Right kidney (tissue), 1 donor: ENCODE data around the gene KLF6.

Experiments used
- DNase-seq: peaks from one replicate; pipeline ENCODE4 v3.0.0-alpha.2; 2016

Gene KLF6

DNA sequence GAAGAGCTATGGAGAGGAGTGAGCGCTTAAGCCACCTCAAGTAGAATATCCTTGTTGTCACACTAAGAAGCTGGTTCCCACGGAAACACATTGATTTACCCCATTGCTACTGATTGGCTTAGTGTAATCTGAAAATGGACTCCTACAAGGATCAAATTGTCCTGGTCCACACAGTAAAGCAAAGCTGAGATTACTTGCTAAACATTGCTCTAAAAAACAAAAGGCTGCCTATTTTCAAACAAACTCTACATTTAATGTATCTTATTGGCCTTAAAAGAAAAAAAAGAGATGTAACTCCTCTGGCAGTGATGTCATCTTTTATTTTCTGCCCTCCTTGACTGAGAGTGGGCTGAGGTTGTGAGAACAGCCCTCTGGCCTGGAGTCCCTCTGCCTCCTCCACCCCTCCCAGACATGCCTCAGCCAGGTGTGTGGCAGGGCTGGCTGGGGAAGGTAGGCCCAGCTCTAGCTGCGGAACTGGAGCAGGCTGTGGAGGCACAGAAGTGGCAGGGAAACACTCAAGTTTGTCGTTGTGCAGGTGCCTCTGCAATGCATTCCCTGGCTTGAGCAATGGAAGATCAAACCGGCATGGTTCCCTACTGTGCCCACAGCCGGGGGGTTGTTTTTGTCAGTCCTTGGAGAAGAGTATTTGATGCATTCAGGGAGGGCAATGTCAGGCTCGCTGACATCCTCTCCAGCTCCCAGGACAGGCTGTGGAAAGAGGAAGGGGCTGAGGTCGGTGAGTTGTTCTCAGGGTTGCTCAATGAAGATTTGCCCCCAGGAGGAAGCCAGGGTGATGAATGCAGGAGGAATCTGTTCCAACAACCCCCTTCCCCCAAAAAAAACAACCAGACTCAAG is 9.1 kb downstream of the KLF6 start:
- no peak for DNase-seq

- DNase-seq = no peak
These were observed 10.0 kb downstream of the KLF6 start for GRCh38 chr10:3774814-3775695.

DNA sequence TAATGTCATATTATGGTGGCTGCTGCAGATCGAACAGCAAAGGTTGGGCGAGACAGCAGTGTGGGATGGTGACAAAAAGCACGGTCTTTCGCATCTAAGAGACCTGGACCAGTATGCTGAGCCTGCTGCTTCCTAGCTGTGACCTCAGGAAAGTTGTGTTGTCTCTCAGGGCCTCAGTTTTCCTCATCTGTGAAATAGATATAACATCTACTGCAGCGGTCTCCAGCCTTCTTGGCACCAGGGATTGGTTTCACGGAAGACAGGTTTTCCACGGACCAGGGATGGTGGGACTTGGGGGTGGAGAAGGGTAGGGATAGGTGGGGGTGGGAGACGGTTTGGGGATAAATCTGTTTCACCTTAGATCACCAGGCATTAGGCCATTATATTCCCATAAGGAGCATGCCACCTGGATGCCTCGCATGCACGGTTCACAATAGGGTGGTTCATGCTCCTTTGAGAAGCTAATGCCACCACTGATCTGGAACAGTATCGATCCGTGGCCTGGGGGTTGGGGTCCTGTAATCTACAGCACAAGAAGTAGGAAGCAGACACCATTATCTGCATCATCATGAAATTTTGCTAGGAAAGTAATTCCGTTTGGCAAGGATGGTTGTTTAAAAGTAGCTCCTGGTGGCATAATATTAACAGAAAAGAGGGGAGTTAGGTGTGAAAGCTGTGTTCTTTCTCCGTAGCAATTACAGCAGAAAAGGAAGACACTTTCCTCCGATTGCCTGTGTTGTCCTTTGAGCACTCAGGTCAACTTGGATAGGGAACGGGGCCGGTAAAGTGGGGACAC is 10.8 kb downstream of the KLF6 start:
- no peak for DNase-seq

GRCh38 chr10:3773460-3774017 is 11.5 kb downstream of the KLF6 start:
- no peak for DNase-seq

- no peak for DNase-seq
These were observed 12.4 kb downstream of the KLF6 start for GRCh38 chr10:3772361-3773171.

DNA sequence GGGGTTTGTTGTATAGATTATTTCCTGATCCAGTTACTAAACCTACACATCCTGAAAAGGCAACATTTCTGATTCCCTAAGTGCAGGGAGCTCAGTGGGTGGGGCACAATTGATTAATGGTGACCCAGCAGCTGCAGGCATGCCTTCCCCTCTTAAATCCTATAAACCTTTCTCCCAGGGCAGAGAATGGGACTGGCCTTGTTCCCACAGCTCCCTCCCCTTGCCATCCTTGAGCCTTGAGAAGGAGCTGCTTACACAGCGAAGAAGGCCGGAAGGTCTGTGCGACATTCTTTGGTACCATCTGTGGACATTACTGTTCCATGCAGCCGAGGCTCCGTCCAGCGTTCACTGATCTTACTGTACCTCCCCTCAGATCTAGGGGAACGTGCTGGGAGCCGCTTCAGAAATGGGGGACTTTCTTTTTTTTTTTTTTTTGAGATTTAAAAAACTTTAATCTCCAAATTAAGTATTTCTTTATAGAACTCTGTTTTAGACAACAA is 14.3 kb downstream of the KLF6 start:
- no peak for DNase-seq

DNA sequence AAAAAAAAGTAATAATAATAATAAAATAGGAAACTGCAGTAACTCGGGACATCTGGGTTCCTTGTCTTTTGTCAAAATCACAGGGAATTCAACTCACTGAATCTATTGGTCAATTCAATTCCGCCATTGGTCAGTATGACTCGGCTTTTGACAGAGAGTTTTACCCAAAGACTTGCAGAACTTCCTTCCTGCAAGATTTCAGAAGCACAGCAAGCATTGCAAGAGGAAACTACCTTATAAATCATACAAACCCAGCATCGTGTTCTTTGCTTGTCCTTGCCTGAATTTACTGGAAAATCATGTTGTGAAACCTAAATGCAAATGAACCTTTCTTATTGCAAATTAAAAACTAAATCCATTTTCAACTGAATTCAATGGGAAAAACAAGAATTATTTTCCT is 15.5 kb downstream of the KLF6 start:
- no peak for DNase-seq

DNA sequence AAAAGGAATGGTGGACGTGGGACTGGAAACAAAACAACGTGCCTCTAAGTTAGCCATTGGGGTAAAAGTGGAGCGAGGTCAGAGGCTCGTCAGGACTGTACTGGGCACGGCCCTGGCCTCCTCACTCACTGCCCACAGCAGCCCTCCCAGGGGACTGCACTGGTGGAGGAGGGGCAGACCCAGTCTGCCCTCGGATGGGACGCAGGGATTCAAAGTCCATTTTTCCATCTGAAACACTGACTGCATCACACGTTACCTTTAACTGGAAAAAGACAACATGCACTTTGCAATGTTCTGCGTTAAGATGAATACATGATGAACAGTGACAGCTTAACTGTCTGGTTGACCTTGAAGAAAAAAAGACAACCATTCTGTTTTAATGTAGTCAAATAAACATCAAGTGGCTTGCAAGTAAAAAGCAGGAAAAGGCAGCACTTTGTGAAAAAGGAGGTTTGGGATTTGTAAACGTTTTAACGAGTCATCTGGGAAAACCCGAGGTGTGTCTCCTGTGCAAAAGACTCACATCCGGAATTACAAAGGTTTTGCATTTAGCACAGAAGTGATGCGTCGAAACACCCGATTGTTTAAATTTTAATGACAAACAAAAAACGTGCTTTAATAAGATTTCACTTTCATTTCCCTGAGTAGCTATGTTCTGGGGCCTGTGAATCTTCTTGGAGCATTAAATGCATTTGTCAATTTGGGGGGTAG is 18.8 kb downstream of the KLF6 start:
- no peak for DNase-seq

GRCh38 chr10:3765146-3765545 is 19.9 kb downstream of the KLF6 start:
- no peak for DNase-seq

DNA sequence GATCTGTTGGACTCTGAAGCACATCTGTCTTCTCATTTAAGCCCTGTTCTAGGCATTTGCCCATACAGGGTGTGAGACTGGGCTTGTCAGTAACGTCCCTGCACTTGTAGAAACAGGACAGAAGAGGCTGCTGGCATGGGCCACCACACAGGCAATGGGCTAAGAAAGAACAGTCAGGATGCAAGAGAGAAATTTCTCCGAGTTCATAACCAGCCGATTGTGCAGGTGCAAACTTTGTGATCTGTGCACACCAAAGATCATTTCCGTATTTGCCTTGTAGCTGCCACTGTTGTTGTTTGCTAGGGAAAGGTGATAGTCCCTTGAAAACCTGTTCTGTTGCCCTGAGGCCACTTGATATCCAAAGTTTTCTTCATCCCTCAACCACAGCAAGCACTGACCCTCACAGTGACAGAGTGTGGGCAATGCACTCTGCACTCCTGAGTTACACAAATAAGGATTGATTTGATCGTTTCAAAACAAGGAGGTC is 20.3 kb downstream of the KLF6 start:
- no peak for DNase-seq

DNA sequence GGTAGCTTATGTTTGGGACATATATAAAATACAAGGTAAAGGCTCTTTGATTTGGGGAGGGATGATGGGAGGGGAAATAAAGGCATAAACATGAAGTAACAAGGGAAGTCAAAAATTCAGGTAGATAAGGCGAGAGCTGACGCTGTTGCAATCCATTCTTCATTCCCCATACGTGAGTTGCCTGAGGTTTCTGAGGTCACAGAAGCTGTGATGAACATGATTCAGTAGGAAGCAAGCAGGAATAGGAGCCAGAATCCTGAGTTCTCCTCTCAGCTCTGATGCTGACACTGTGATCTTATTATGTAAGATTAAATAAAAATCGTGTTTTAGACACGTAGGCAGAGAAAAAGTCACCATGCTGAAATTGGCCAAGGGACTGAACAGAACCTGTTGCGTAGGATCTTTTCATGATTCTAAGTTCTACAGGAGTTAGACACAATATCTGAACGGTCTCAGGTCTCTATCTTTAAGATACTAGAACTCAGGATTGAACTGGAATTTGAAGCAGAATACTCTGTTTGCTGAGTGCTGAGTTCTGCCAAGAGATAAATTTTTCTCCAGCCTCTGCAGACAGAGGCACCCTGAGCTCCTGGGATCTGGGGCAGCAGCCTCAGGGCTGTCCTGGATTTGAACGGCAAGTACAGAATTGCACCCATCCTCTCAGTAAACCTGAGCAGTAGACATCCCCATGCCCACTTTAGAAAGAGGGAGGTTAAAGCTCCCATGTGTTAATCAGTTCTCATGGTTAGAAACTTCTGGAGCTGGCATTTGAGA is 21.0 kb downstream of the KLF6 start:
- no peak for DNase-seq

DNA sequence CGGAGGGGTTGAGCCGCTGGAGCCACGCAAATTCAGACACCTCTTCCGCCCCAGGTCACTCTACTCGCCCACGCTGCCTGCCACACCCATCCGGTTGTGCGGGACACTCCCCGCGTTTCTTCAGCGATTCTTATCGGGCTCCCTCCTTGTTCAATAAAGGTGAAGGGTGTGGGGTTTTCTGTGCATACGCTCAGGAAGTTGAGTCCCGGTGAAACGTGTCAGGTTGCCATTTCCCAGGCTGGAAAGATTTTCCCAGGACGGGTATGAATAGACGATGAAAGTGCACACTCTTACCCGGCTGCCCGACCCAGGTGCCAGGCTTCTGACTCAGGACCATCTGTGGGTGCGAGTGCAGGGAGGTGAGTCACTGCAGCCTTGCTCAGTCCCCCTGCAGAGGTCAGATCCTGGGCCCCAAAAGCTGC is 22.0 kb downstream of the KLF6 start:
- no peak for DNase-seq

DNA sequence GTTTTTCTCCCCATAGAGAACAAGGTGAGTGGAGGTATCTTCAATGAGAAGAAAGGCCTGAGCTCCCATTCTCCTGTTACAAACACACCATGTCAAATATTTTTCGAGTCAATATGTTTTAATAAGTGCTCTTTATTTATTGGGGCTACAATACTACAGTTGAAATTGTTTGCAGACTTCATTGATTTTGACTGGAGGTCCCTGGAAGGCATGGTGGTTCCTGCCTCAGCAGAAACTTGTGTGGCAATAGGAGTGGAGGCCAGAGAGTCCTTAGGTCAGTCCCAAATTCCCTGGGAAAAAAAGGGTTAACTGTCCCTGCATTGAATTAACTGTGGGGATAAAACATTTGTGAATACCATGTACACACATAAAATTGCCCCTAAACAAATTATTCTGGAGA is 22.7 kb downstream of the KLF6 start:
- no peak for DNase-seq

DNA sequence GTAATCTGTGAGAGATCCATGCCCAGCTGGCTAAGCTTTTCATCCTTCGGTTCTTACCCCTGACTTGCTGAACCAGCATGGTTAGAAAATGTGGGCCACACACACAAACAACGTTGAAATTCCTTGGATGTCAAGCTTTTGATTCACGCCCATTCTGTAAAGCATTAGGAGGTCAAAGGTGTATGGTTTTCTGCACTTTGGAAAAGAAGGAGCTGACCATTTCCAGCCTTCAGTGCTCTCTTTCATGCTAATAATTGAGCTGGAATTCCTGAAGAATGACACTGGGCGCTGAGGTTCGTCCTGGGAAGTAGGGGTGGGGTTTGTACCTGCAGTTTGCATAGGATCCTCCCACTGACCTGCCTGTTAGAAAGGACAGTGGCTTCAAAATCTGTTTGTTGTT is 23.1 kb downstream of the KLF6 start:
- no peak for DNase-seq

- DNase-seq = no peak
These were observed 23.9 kb downstream of the KLF6 start for GRCh38 chr10:3761021-3761686.

DNA sequence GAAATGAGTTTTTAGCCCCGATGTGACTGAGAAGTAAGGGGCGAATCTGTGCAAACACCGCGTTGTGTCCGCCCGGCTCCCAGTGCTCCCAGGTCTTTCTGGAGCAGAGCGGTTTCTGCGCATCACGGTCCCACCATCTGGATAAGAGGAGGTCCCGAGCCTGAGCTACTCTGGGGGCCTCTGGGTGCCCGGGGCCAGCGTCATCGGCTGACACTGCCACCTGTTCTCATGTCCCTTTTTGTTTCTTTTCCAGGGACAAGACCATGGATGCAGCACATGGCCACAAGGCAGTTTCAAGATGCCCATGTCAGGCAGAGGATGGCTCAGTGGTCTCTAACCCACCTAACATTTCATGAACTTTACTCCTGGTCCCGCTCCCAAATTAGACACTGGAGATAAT is 24.9 kb downstream of the KLF6 start:
- no peak for DNase-seq

DNA sequence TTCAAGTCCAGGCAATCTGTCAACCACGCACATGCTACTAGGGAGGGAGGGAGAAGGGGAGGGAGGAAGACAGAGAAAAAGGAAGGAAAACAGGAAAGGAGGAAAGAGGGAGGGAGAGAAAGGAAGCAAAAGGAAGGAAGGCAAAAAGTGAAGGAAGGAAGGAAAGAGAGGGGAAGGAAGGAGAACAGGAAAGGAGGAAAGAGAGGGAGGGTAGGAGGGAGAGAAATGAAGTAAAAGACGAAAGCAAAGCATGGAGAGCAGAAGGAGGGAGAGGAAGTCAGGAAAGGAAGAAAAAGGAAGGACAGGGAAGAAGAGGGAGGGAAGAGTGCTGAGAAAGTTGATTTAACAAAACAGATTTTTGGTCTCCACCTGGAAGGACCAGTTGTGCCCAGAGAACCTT is 25.6 kb downstream of the KLF6 start:
- DNase-seq = no peak

- no peak for DNase-seq
These were observed 26.5 kb downstream of the KLF6 start for GRCh38 chr10:3758491-3758970.
